ENCODE results near the gene MYPN.

The MYPN gene

GRCh38 chr10:68172324-68172723, 63.0 kb downstream of the MYPN start:
- FAIRE-seq (no peak), DNase-seq (ENCODE audit: insufficient read length, low spot score) (no peak)

DNA sequence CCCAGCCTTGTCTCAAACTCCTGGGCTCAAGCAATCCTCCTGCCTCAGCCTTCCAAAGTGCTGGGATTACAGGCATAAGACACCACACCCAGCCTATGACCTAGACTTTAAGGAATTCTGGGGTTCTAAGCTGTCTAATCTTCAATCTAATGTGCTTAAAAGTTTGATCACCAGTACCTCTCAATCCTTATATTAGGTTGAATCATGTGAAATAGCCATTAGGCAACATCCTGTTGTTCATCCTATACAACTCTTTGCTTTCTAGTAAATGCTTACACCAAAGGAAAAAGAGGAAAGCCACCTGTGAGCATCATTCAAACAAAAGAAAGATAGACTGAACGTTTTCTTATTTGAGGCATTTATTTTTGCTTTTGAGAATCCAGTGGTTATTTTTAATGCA, 66.7 kb downstream of the MYPN start:
- FAIRE-seq (no peak), DNase-seq (ENCODE audit: insufficient read length, low spot score) (no peak)
- no peak for TF ChIP-seq POLR2A (IDR thresholded peaks at IDR 0.05; ENCODE audit: low read depth, low read length)
- no peak for TF ChIP-seq TAF1 (IDR thresholded peaks at IDR 0.05; ENCODE audit: low read depth, low read length)
- TF ChIP-seq PAX5 (IDR thresholded peaks at IDR 0.05; ENCODE audit: insufficient read depth, low read length, severe bottlenecking), result no peak
- no peak for TF ChIP-seq POU2F2 (IDR thresholded peaks at IDR 0.05; ENCODE audit: low read depth, low read length)
- no peak for TF ChIP-seq SPI1 (IDR thresholded peaks at IDR 0.05; ENCODE audit: low read depth, low read length)
- TF ChIP-seq POLR2AphosphoS5 (IDR thresholded peaks at IDR 0.05; ENCODE audit: low read depth, low read length), result no peak

More at GRCh38 chr10:68172324-68172723, 63.0 kb downstream of the MYPN start:
- TF ChIP-seq POU2F2 (IDR thresholded peaks at IDR 0.05; ENCODE audit: low read depth, low read length) (no peak), PAX5 (IDR thresholded peaks at IDR 0.05; ENCODE audit: insufficient read depth, low read length, severe bottlenecking) (no peak), SPI1 (IDR thresholded peaks at IDR 0.05; ENCODE audit: low read depth, low read length) (no peak), POLR2A (IDR thresholded peaks at IDR 0.05; ENCODE audit: low read depth, low read length) (no peak), POLR2AphosphoS5 (IDR thresholded peaks at IDR 0.05; ENCODE audit: low read depth, low read length) (no peak), TAF1 (IDR thresholded peaks at IDR 0.05; ENCODE audit: low read depth, low read length) (no peak)

DNA sequence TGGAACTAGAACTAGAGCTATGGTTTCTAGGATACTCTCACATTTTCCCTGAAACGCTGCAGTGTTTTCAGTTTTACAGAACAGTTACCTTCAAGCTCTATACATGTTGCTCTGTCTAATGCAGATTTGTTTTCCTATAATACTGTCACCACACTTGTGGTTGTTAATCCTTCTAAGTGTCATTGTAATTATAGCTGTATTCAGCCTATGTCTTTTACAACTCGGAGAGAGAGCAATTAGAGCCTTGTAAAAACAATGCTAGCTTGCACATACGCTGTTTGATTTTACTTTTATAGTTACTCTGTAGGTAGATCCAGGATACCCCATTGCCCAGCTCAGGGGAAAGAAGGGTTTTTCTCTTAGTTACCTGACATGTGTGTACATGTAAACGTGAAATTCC, 67.5 kb downstream of the MYPN start:
- no peak for DNase-seq (ENCODE audit: insufficient read length, low spot score)
- no peak for FAIRE-seq
- TF ChIP-seq POLR2A (IDR thresholded peaks at IDR 0.05; ENCODE audit: low read depth, low read length), result no peak
- TF ChIP-seq POU2F2 (IDR thresholded peaks at IDR 0.05; ENCODE audit: low read depth, low read length), result no peak
- no peak for TF ChIP-seq POLR2AphosphoS5 (IDR thresholded peaks at IDR 0.05; ENCODE audit: low read depth, low read length)
- TF ChIP-seq SPI1 (IDR thresholded peaks at IDR 0.05; ENCODE audit: low read depth, low read length), result no peak
- TF ChIP-seq TAF1 (IDR thresholded peaks at IDR 0.05; ENCODE audit: low read depth, low read length), result no peak
- TF ChIP-seq PAX5 (IDR thresholded peaks at IDR 0.05; ENCODE audit: insufficient read depth, low read length, severe bottlenecking), result no peak

GRCh38 chr10:68178592-68178991, 69.3 kb downstream of the MYPN start:
- no peak for TF ChIP-seq POLR2AphosphoS5 (IDR thresholded peaks at IDR 0.05; ENCODE audit: low read depth, low read length)
- TF ChIP-seq POU2F2 (IDR thresholded peaks at IDR 0.05; ENCODE audit: low read depth, low read length), result no peak
- no peak for TF ChIP-seq PAX5 (IDR thresholded peaks at IDR 0.05; ENCODE audit: insufficient read depth, low read length, severe bottlenecking)
- TF ChIP-seq TAF1 (IDR thresholded peaks at IDR 0.05; ENCODE audit: low read depth, low read length), result no peak
- TF ChIP-seq SPI1 (IDR thresholded peaks at IDR 0.05; ENCODE audit: low read depth, low read length), result no peak
- TF ChIP-seq POLR2A (IDR thresholded peaks at IDR 0.05; ENCODE audit: low read depth, low read length), result no peak

DNA sequence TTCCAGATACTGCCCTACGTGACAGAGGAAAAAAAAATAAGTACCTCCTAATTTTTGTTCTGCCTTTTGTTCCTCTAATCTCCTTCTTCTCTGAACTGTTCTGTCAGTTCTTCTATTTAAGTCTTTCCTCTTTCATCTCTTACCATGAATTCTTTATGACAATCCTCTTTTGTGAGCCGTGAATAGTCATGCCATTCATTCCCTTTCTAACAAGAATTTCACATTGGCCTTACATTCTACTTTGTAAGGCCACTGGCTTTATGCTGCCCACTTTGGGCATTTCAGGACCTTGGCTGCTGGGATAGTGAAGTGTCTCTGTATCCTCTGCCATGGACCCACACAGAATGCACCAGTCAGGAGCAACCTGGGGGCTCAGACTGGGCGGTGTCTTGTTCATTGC, 69.7 kb downstream of the MYPN start:
- TF ChIP-seq POLR2AphosphoS5 (IDR thresholded peaks at IDR 0.05; ENCODE audit: low read depth, low read length) (no peak), POU2F2 (IDR thresholded peaks at IDR 0.05; ENCODE audit: low read depth, low read length) (no peak), PAX5 (IDR thresholded peaks at IDR 0.05; ENCODE audit: insufficient read depth, low read length, severe bottlenecking) (no peak), POLR2A (IDR thresholded peaks at IDR 0.05; ENCODE audit: low read depth, low read length) (no peak), SPI1 (IDR thresholded peaks at IDR 0.05; ENCODE audit: low read depth, low read length) (no peak), TAF1 (IDR thresholded peaks at IDR 0.05; ENCODE audit: low read depth, low read length) (no peak)
- FAIRE-seq, result no peak
- DNase-seq (ENCODE audit: insufficient read length, low spot score), result no peak

More at GRCh38 chr10:68178592-68178991, 69.3 kb downstream of the MYPN start:
- FAIRE-seq, result no peak
- DNase-seq (ENCODE audit: insufficient read length, low spot score), result no peak

DNA sequence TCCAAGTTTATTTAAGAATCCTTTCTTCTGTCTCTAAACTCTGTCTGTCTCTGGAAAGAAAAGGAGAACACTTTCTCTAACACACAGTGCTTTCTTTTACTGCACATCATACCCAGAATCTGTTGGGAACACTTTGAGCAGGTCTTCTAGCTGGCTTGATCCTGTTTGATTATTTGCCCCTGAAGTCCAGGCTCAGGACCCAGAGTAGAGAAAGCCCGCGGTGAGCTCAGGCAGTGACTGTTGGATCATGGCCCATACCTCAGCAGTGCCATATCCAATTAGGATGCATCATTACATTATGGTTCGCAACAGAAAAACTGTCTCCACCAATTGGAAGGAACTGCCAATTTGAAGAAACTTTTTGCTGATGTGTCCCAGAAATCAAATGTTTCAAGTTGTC, 71.2 kb downstream of the MYPN start:
- FAIRE-seq, result no peak
- no peak for TF ChIP-seq POLR2AphosphoS5 (IDR thresholded peaks at IDR 0.05; ENCODE audit: low read depth, low read length)
- no peak for TF ChIP-seq POU2F2 (IDR thresholded peaks at IDR 0.05; ENCODE audit: low read depth, low read length)
- no peak for TF ChIP-seq PAX5 (IDR thresholded peaks at IDR 0.05; ENCODE audit: insufficient read depth, low read length, severe bottlenecking)
- TF ChIP-seq SPI1 (IDR thresholded peaks at IDR 0.05; ENCODE audit: low read depth, low read length), result no peak
- no peak for TF ChIP-seq TAF1 (IDR thresholded peaks at IDR 0.05; ENCODE audit: low read depth, low read length)
- TF ChIP-seq POLR2A (IDR thresholded peaks at IDR 0.05; ENCODE audit: low read depth, low read length), result no peak
- DNase-seq (ENCODE audit: insufficient read length, low spot score), result no peak

GRCh38 chr10:68184546-68184945, 75.3 kb downstream of the MYPN start:
- DNase-seq (ENCODE audit: insufficient read length, low spot score) (no peak), FAIRE-seq (no peak)
- TF ChIP-seq POLR2A (IDR thresholded peaks at IDR 0.05; ENCODE audit: low read depth, low read length), result no peak
- TF ChIP-seq SPI1 (IDR thresholded peaks at IDR 0.05; ENCODE audit: low read depth, low read length), result no peak
- TF ChIP-seq POLR2AphosphoS5 (IDR thresholded peaks at IDR 0.05; ENCODE audit: low read depth, low read length), result no peak
- TF ChIP-seq PAX5 (IDR thresholded peaks at IDR 0.05; ENCODE audit: insufficient read depth, low read length, severe bottlenecking), result no peak
- no peak for TF ChIP-seq POU2F2 (IDR thresholded peaks at IDR 0.05; ENCODE audit: low read depth, low read length)
- no peak for TF ChIP-seq TAF1 (IDR thresholded peaks at IDR 0.05; ENCODE audit: low read depth, low read length)

DNA sequence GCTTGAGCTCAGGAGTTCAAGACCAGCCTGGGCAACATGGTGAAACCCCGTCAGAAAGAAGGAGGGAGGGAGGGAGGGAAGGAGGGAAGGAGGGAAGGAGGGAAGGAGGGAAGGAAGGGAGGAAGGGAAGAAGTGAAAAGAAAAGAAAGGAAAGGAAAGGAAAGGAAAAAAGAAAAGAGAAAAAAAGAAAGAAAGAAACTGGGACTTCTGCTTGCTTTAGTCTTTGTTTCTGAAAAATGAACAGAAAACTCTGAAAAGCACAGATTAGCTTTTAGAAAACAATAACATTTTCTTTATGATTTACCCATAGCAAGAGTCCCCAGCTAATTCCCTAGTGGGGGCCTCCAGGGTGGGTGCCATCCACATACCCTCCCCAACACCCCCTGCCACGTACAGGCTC, 75.8 kb downstream of the MYPN start:
- TF ChIP-seq SPI1 (IDR thresholded peaks at IDR 0.05; ENCODE audit: low read depth, low read length) (no peak), PAX5 (IDR thresholded peaks at IDR 0.05; ENCODE audit: insufficient read depth, low read length, severe bottlenecking) (no peak), POLR2AphosphoS5 (IDR thresholded peaks at IDR 0.05; ENCODE audit: low read depth, low read length) (no peak), POLR2A (IDR thresholded peaks at IDR 0.05; ENCODE audit: low read depth, low read length) (no peak), TAF1 (IDR thresholded peaks at IDR 0.05; ENCODE audit: low read depth, low read length) (no peak), POU2F2 (IDR thresholded peaks at IDR 0.05; ENCODE audit: low read depth, low read length) (no peak)
- no peak for DNase-seq (ENCODE audit: insufficient read length, low spot score)
- no peak for FAIRE-seq

GRCh38 chr10:68188835-68189234, 79.5 kb downstream of the MYPN start:
- TF ChIP-seq TAF1 (IDR thresholded peaks at IDR 0.05; ENCODE audit: low read depth, low read length), result no peak
- no peak for TF ChIP-seq PAX5 (IDR thresholded peaks at IDR 0.05; ENCODE audit: insufficient read depth, low read length, severe bottlenecking)
- no peak for TF ChIP-seq SPI1 (IDR thresholded peaks at IDR 0.05; ENCODE audit: low read depth, low read length)
- no peak for TF ChIP-seq POLR2AphosphoS5 (IDR thresholded peaks at IDR 0.05; ENCODE audit: low read depth, low read length)
- no peak for TF ChIP-seq POU2F2 (IDR thresholded peaks at IDR 0.05; ENCODE audit: low read depth, low read length)
- no peak for TF ChIP-seq POLR2A (IDR thresholded peaks at IDR 0.05; ENCODE audit: low read depth, low read length)
- DNase-seq (ENCODE audit: insufficient read length, low spot score), result no peak
- FAIRE-seq, result no peak

GRCh38 chr10:68192113-68192512, 82.8 kb downstream of the MYPN start:
- no peak for TF ChIP-seq POLR2AphosphoS5 (IDR thresholded peaks at IDR 0.05; ENCODE audit: low read depth, low read length)
- no peak for TF ChIP-seq POU2F2 (IDR thresholded peaks at IDR 0.05; ENCODE audit: low read depth, low read length)
- no peak for TF ChIP-seq SPI1 (IDR thresholded peaks at IDR 0.05; ENCODE audit: low read depth, low read length)
- no peak for TF ChIP-seq TAF1 (IDR thresholded peaks at IDR 0.05; ENCODE audit: low read depth, low read length)
- no peak for TF ChIP-seq POLR2A (IDR thresholded peaks at IDR 0.05; ENCODE audit: low read depth, low read length)
- no peak for TF ChIP-seq PAX5 (IDR thresholded peaks at IDR 0.05; ENCODE audit: insufficient read depth, low read length, severe bottlenecking)
- no peak for DNase-seq (ENCODE audit: insufficient read length, low spot score)
- FAIRE-seq, result no peak

Measured in GM12891 (cell line).